Breast epithelium (tissue), 4 donors: ENCODE measurements around the gene KLHDC3. TPM values are rescaled to one million over a fixed set of nuclear protein-coding genes. Genes with fewer than 3 reads are reported as not detected.

Experiments
- DNase-seq, 2 donors: peaks; one replicate each; pipeline ENCODE4 v3.0.0-alpha.2; 2019; ENCODE audit warnings: low spot score in 2 of 2
- H3K27ac ChIP-seq, 2 donors: fragments of 200-600 bp; sonication (generic) in 1 of 2; one replicate each; pipeline ENCODE4 v1.5.1; 2016 to 2019; ENCODE audit warnings: mild to moderate bottlenecking in 1 of 2
- H3K27me3 ChIP-seq, 2 donors: fragments of 200-600 bp; sonication (generic) in 1 of 2; one replicate each; pipeline versions ENCODE4 v1.5.1 to v1.6.0; 2017 to 2019; ENCODE audit warnings: control low read depth in 1 of 2, mild to moderate bottlenecking in 1 of 2
- H3K36me3 ChIP-seq: fragments of 200-600 bp; one replicate; pipeline ENCODE4 v1.5.1; 2019
- H3K4me1 ChIP-seq, 2 donors: fragments of 200-600 bp; sonication (generic); one replicate each; pipeline ENCODE4 v1.5.1; 2016 to 2019; ENCODE audit warnings: control low read depth in 1 of 2
- H3K4me3 ChIP-seq, 3 donors: fragments of 200-600 bp; sonication (generic); 1 replicate in 2 of 3; 2 replicates in 1 of 3; pipeline ENCODE4 v1.5.1; 2016 to 2019; ENCODE audit warnings: mild to moderate bottlenecking in 3 of 3, moderate library complexity in 2 of 3
- H3K9me3 ChIP-seq, 2 donors: fragments of 200-600 bp; sonication (generic) in 1 of 2; one replicate each; pipeline ENCODE4 v1.5.1; 2016 to 2019; ENCODE audit warnings: control low read depth in 1 of 2
- POLR2A ChIP-seq: fragments of 450-650 bp; IDR thresholded peaks from one replicate; pipeline ENCODE4 v1.6.1; 2016; ENCODE audit warnings: antibody characterized with exemption, mild to moderate bottlenecking, moderate library complexity
- POLR2AphosphoS5 ChIP-seq, 3 donors: sonication (generic); formaldehyde crosslinking; IDR thresholded peaks; one replicate each; pipeline ENCODE4 v1.6.1; 2017; ENCODE audit warnings: antibody characterized with exemption in 3 of 3
- intact Hi-C: fragments of 100-400 bp; cut with DNase I; formaldehyde crosslinking; loops from one replicate; pipeline ENCODE4 v1.15.1; 2023; ENCODE audit warnings: low total_unique reads
- total RNA-seq, 3 donors: library from RNA; depleted of rRNA; stranded (reverse); fragments of >200 nt; gene quantifications; one replicate each; pipeline ENCODE4 v1.1.0, GENCODE V29; 2016
- TF ChIP-seq, protein P1 (sequence below), 3 donors: fragments of 450-650 bp; IDR thresholded peaks; one replicate each; pipeline ENCODE4 v1.5.1; 2016 to 2017; ENCODE audit warnings: antibody characterized with exemption in 3 of 3, mild to moderate bottlenecking in 3 of 3, moderate library complexity in 3 of 3

KLHDC3 gene
- total RNA-seq, 3 donors from 2014 or later, result 91.4 to 97.3 (median 92.5) TPM

DNA sequence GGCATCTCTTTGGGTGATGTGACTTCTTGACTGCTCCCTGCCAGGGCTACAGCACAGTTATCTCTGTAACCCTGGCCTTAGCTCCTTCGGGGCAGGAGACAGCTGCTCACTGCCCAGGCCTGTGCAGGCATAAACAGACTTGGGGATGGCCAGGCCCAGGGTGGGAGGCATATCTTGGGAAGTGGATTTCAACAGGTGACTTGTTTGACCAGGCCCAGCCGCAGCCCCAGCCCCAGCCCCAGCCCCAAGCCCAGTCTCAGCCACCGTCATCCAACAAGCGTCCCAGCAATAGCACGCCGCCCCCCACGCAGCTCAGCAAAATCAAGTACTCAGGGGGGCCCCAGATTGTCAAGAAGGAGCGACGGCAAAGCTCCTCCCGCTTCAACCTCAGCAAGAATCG lies 7.8 kb upstream of the KLHDC3 start:
- Histone ChIP-seq H3K27ac (no peak overlapping the region), H3K4me1 (no peaks in the 10 kb centered on the region), H3K9me3 (no peaks in the 10 kb centered on the region), H3K36me3 (no peaks in the 10 kb centered on the region), H3K27me3 (no peaks in the 10 kb centered on the region), H3K4me3 (no peak overlapping the region)
- DNase-seq, result no peak
- TF ChIP-seq POLR2AphosphoS5 (IDR thresholded peaks at IDR 0.05) (no peak), POLR2A (no peak)
- TF ChIP-seq, protein P1, sequence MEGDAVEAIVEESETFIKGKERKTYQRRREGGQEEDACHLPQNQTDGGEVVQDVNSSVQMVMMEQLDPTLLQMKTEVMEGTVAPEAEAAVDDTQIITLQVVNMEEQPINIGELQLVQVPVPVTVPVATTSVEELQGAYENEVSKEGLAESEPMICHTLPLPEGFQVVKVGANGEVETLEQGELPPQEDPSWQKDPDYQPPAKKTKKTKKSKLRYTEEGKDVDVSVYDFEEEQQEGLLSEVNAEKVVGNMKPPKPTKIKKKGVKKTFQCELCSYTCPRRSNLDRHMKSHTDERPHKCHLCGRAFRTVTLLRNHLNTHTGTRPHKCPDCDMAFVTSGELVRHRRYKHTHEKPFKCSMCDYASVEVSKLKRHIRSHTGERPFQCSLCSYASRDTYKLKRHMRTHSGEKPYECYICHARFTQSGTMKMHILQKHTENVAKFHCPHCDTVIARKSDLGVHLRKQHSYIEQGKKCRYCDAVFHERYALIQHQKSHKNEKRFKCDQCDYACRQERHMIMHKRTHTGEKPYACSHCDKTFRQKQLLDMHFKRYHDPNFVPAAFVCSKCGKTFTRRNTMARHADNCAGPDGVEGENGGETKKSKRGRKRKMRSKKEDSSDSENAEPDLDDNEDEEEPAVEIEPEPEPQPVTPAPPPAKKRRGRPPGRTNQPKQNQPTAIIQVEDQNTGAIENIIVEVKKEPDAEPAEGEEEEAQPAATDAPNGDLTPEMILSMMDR (IDR thresholded peaks at IDR 0.05), result no peak
- intact Hi-C loops, result no loop called here

DNA sequence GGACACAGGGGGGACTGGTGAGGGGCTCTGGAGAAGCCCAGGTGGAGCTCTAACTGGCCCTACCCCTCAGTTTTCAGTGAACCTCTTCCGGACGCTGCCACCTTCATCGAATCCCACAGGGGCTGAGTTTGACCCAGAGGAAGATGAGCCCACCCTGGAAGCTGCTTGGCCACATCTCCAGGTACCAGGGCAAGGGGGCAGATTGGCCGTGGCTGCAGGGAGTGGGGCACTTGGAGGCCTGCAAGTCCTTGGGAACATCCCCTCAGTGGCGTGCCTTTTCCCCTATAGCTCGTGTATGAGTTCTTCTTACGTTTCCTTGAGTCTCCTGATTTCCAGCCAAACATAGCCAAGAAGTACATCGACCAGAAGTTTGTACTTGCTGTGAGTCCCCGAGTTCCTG lies 6.9 kb upstream of the KLHDC3 start:
- H3K36me3 ChIP-seq, result no peaks in the 10 kb centered on the region
- intact Hi-C loops, result no loop called here
- no peak overlapping the region for H3K4me3 ChIP-seq

DNA sequence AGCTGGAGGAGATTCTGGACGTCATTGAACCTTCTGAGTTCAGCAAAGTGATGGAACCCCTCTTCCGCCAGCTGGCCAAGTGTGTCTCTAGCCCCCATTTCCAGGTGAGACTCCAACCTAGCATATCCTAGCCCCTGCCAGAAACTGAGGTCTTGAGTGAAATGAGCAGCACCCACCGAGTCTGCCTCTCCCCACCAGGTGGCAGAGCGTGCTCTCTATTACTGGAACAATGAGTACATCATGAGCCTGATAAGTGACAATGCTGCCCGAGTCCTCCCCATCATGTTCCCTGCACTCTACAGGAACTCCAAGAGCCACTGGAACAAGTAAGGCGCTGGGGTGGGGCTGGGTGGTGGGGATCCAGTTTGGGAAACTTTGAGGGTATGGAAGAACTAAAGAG lies 4.9 kb upstream of the KLHDC3 start:
- Histone ChIP-seq H3K9me3 (no peaks in the 10 kb centered on the region), H3K4me3 (no peak overlapping the region), H3K27ac (no peak overlapping the region), H3K27me3 (no peaks in the 10 kb centered on the region), H3K4me1 (peaks cover 3 to 11% of the 10 kb centered on the region in 2 donors), H3K36me3 (no peaks in the 10 kb centered on the region)
- DNase-seq, result no peak
- no peak for TF ChIP-seq POLR2AphosphoS5 (IDR thresholded peaks at IDR 0.05)
- TF ChIP-seq, protein P1 (IDR thresholded peaks at IDR 0.05), result peak in 2 of 3 donors; percentile 25 to 28
- TF ChIP-seq POLR2A, result no peak
- intact Hi-C loops, result no loop called here

More for the DNA sequence above, 6.9 kb upstream of the KLHDC3 start:
- DNase-seq, result no peak
- TF ChIP-seq POLR2A, result no peak
- TF ChIP-seq, protein P1 (IDR thresholded peaks at IDR 0.05), result no peak
- TF ChIP-seq POLR2AphosphoS5 (IDR thresholded peaks at IDR 0.05), result no peak
- no peaks in the 10 kb centered on the region for H3K27me3 ChIP-seq
- no peak overlapping the region for H3K27ac ChIP-seq
- H3K9me3 ChIP-seq, result no peaks in the 10 kb centered on the region
- H3K4me1 ChIP-seq, result no peaks in the 10 kb centered on the region

DNA sequence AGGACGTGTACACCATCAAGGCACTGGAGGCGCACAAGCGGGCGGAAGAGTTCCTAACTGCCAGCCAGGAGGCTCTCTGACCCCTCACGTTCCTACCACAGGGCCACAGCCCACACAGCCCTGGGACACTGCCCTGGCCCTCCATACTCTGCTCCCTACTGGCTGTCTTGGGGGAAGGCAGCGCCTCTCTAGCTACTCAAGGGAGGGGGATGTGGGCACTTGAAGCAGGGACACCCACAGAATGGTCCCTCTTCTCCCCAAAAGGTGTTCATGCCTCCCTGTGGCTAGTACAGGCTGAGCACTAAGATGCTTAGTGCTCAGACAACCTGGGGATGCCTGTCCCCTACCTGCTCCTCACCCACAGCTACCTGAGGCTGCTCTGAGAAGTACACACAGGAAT lies 2.8 kb upstream of the KLHDC3 start:
- peaks cover 7 to 24% of the 10 kb centered on the region in 2 donors for H3K4me1 ChIP-seq
- no peak overlapping the region for H3K4me3 ChIP-seq
- H3K9me3 ChIP-seq, result no peaks in the 10 kb centered on the region
- DNase-seq, result no peak
- TF ChIP-seq POLR2A (no peak), POLR2AphosphoS5 (IDR thresholded peaks at IDR 0.05) (no peak)
- TF ChIP-seq, protein P1 (IDR thresholded peaks at IDR 0.05), result no peak
- intact Hi-C loops, result no loop called here
- no peaks in the 10 kb centered on the region for H3K36me3 ChIP-seq
- H3K27me3 ChIP-seq, result no peaks in the 10 kb centered on the region
- no peak overlapping the region for H3K27ac ChIP-seq

DNA sequence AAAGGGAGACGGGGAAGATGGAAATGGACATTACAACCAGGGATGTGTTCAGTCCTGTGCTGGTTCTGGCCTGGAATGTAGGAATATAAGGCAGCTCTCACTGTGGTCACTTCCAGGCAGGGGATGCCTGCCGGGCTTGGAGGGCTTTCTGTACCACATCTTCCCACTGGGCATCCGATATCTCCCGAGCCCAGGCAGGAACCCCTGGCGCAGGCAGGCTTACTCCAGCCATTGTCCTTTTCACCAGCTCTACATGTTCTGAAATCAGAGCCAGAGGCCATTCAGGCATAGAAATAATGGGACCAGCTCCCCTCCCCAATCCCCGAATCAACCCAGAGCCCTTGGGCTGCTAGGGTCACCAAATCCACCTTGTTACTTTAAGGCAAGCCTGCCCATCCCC lies 1.7 kb upstream of the KLHDC3 start:
- peak overlapping the region in 1 of 3 donors; percentile 77 for H3K4me3 ChIP-seq
- no peaks in the 10 kb centered on the region for H3K36me3 ChIP-seq
- DNase-seq, result no peak
- TF ChIP-seq POLR2A, result no peak
- TF ChIP-seq POLR2AphosphoS5 (IDR thresholded peaks at IDR 0.05), result no peak
- TF ChIP-seq, protein P1 (IDR thresholded peaks at IDR 0.05), result no peak
- intact Hi-C loops, result no loop called here
- no peaks in the 10 kb centered on the region for H3K27me3 ChIP-seq
- H3K4me1 ChIP-seq, result peaks cover 7 to 36% of the 10 kb centered on the region in 2 donors
- peak overlapping the region; percentile 14 to 88 for H3K27ac ChIP-seq
- H3K9me3 ChIP-seq, result no peaks in the 10 kb centered on the region
